ENCODE data around the gene ZIC2. TPM values are rescaled to one million over a fixed set of nuclear protein-coding genes. Genes with fewer than 3 reads are reported as not detected.
A peak's percentile ranks its signal among the peaks of the same experiment; 100 is the strongest.

Gene ZIC2
- total RNA-seq: not detected
- not detected for total RNA-seq (2013)

GRCh38 chr13:99981735-99982035 is at the start of gene ZIC2:
Gene ZIC2, plus strand, starts transcription at chr13:99981784. Its CDS starts 281 bp downstream, at chr13:99982065.
- Mint-ChIP-seq H3K4me1 (peaks cover 14 to 25% of the 10 kb centered on the region in 2 donors), H3K4me3 (peak within 1 kb of the TSS; percentile 65), H3K36me3 (peaks cover 14% of the 10 kb centered on the region), H3K27ac (peak within 1 kb of the TSS in 1 of 2 donors; percentile 14), H3K27me3 (ENCODE audit: low read depth in 2 of 2) (peaks cover 48 to 50% of the 10 kb centered on the region in 2 donors), H3K9me3 (no peaks in the 10 kb centered on the region)
- peak in 1 of 2 donors; percentile 29 for DNase-seq
- intact Hi-C loops (cut with micrococcal nuclease): no loop called here
- TF ChIP-seq, protein P1, sequence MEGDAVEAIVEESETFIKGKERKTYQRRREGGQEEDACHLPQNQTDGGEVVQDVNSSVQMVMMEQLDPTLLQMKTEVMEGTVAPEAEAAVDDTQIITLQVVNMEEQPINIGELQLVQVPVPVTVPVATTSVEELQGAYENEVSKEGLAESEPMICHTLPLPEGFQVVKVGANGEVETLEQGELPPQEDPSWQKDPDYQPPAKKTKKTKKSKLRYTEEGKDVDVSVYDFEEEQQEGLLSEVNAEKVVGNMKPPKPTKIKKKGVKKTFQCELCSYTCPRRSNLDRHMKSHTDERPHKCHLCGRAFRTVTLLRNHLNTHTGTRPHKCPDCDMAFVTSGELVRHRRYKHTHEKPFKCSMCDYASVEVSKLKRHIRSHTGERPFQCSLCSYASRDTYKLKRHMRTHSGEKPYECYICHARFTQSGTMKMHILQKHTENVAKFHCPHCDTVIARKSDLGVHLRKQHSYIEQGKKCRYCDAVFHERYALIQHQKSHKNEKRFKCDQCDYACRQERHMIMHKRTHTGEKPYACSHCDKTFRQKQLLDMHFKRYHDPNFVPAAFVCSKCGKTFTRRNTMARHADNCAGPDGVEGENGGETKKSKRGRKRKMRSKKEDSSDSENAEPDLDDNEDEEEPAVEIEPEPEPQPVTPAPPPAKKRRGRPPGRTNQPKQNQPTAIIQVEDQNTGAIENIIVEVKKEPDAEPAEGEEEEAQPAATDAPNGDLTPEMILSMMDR (IDR thresholded peaks at IDR 0.05): no peak
- Histone ChIP-seq H3K4me3 (ENCODE audit: low read length) (no peak within 1 kb of the TSS), H3K27ac (ENCODE audit: low read length) (no peak within 1 kb of the TSS), H3K36me3 (ENCODE audit: control insufficient read depth, insufficient read depth, low read length) (no peaks in the 10 kb centered on the region), H3K9me3 (ENCODE audit: control insufficient read depth, insufficient read depth, low read length) (peaks cover 23% of the 10 kb centered on the region), H3K4me1 (ENCODE audit: control insufficient read depth, insufficient read depth, low read length) (peaks cover 46% of the 10 kb centered on the region), H3K27me3 (ENCODE audit: control insufficient read depth, insufficient read depth, low read length) (peaks cover 75% of the 10 kb centered on the region)
- ATAC-seq: no peak
- 2% methylated on average over 38 of the region's 41 CpGs for whole genome bisulfite sequencing (ENCODE audit: insufficient coverage)

- TF ChIP-seq, protein P1 (IDR thresholded peaks at IDR 0.05): no peak
- no peak overlapping the region for H3K4me3 Mint-ChIP-seq
- ATAC-seq (no peak), DNase-seq (no peak)
- no peaks in the 10 kb centered on the region for H3K4me1 Mint-ChIP-seq
- peaks cover 19 to 32% of the 10 kb centered on the region in 2 donors for H3K27me3 Mint-ChIP-seq (ENCODE audit: low read depth in 2 of 2)
- WGBS (ENCODE audit: insufficient coverage): 79% methylated on average over 3 of the region's 5 CpGs
- no peak overlapping the region for H3K27ac ChIP-seq (ENCODE audit: low read length)
- no peaks in the 10 kb centered on the region for H3K4me1 ChIP-seq (ENCODE audit: control insufficient read depth, insufficient read depth, low read length)
- H3K4me3 ChIP-seq (ENCODE audit: low read length): no peak overlapping the region
- H3K36me3 Mint-ChIP-seq: no peaks in the 10 kb centered on the region
- intact Hi-C loops (cut with micrococcal nuclease): no loop called here
- no peaks in the 10 kb centered on the region for H3K36me3 ChIP-seq (ENCODE audit: control insufficient read depth, insufficient read depth, low read length)
- no peaks in the 10 kb centered on the region for H3K9me3 Mint-ChIP-seq
- no peak overlapping the region for H3K27ac Mint-ChIP-seq
- no peaks in the 10 kb centered on the region for H3K9me3 ChIP-seq (ENCODE audit: control insufficient read depth, insufficient read depth, low read length)
- H3K27me3 ChIP-seq (ENCODE audit: control insufficient read depth, insufficient read depth, low read length): peaks cover 3% of the 10 kb centered on the region
Observed at GRCh38 chr13:99932912-99933311, 48.7 kb upstream of the ZIC2 start.

- H3K4me1 ChIP-seq (ENCODE audit: control insufficient read depth, insufficient read depth, low read length): no peaks in the 10 kb centered on the region
- peaks cover 3% of the 10 kb centered on the region for H3K27me3 ChIP-seq (ENCODE audit: control insufficient read depth, insufficient read depth, low read length)
- no peaks in the 10 kb centered on the region for H3K36me3 Mint-ChIP-seq
- peaks cover 17 to 26% of the 10 kb centered on the region in 2 donors for H3K27me3 Mint-ChIP-seq (ENCODE audit: low read depth in 2 of 2)
- no peak overlapping the region for H3K4me3 ChIP-seq (ENCODE audit: low read length)
- WGBS (ENCODE audit: insufficient coverage): 90% methylated on average over 2 of the region's 2 CpGs
- no peak overlapping the region for H3K27ac Mint-ChIP-seq
- no peak for ATAC-seq
- no peaks in the 10 kb centered on the region for H3K9me3 Mint-ChIP-seq
- H3K9me3 ChIP-seq (ENCODE audit: control insufficient read depth, insufficient read depth, low read length): no peaks in the 10 kb centered on the region
- H3K27ac ChIP-seq (ENCODE audit: low read length): no peak overlapping the region
- H3K4me1 Mint-ChIP-seq: no peaks in the 10 kb centered on the region
- intact Hi-C loops (cut with micrococcal nuclease): no loop called here
- TF ChIP-seq, protein P1 (IDR thresholded peaks at IDR 0.05): no peak
- H3K36me3 ChIP-seq (ENCODE audit: control insufficient read depth, insufficient read depth, low read length): no peaks in the 10 kb centered on the region
- no peak for DNase-seq
- no peak overlapping the region for H3K4me3 Mint-ChIP-seq
Observed at GRCh38 chr13:99935772-99936171, 45.8 kb upstream of the ZIC2 start.

DNA sequence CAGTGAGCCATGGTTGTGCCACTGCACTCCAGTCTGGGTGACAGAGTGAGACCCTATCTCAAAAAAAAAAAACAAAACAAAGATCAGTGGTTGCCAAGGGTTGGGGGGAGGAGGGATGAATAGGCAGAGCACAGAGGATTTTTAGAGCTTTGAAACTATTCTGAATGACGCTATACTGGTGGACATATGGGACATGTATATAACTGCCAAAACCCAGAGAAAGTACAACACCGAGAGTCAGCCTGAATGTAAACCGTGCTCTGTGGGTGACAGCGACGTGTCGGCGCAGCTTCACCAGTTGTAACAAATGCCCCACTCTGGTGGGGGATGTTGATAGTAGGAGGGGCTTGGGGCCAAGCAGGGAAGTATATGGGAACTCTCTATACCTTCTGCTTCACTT is 42.9 kb upstream of the ZIC2 start:
- Mint-ChIP-seq H3K4me3 (no peak overlapping the region), H3K9me3 (no peaks in the 10 kb centered on the region), H3K27ac (no peak overlapping the region), H3K36me3 (no peaks in the 10 kb centered on the region), H3K27me3 (ENCODE audit: low read depth in 2 of 2) (peaks cover 22 to 38% of the 10 kb centered on the region in 2 donors), H3K4me1 (no peaks in the 10 kb centered on the region)
- Histone ChIP-seq H3K36me3 (ENCODE audit: control insufficient read depth, insufficient read depth, low read length) (no peaks in the 10 kb centered on the region), H3K9me3 (ENCODE audit: control insufficient read depth, insufficient read depth, low read length) (no peaks in the 10 kb centered on the region), H3K4me1 (ENCODE audit: control insufficient read depth, insufficient read depth, low read length) (no peaks in the 10 kb centered on the region), H3K27ac (ENCODE audit: low read length) (no peak overlapping the region), H3K27me3 (ENCODE audit: control insufficient read depth, insufficient read depth, low read length) (peaks cover 3% of the 10 kb centered on the region), H3K4me3 (ENCODE audit: low read length) (no peak overlapping the region)
- intact Hi-C loops (cut with micrococcal nuclease): no loop called here
- 75% methylated on average over 7 of the region's 7 CpGs for WGBS (ENCODE audit: insufficient coverage)
- DNase-seq: no peak
- no peak for ATAC-seq
- TF ChIP-seq, protein P1 (IDR thresholded peaks at IDR 0.05): no peak

All from natural killer cell (primary cell).